Measurements from ENCODE around the gene IGFBP7.
A peak's percentile ranks its signal among the peaks of the same experiment; 100 is the strongest.

Gene IGFBP7

GRCh38 chr4:57043347-57044251 lies 66.6 kb downstream of the IGFBP7 start:
- no peak for DNase-seq (ENCODE audit: low read depth in 2 of 2)

GRCh38 chr4:57042711-57043169 lies 67.4 kb downstream of the IGFBP7 start:
- no peak for DNase-seq (ENCODE audit: low read depth in 2 of 2)

GRCh38 chr4:57041020-57041419 lies 69.2 kb downstream of the IGFBP7 start:
- DNase-seq (ENCODE audit: low read depth in 2 of 2) = no peak

GRCh38 chr4:57040510-57040909 lies 69.7 kb downstream of the IGFBP7 start:
- no peak for DNase-seq (ENCODE audit: low read depth in 2 of 2)

GRCh38 chr4:57039345-57039744 lies 70.8 kb downstream of the IGFBP7 start:
- DNase-seq (ENCODE audit: low read depth in 2 of 2) = no peak

- peak in 1 of 2 donors; percentile 16 for DNase-seq (ENCODE audit: low read depth in 2 of 2)
Observed at GRCh38 chr4:57037982-57038604, 72.1 kb downstream of the IGFBP7 start.

GRCh38 chr4:57034520-57034919 lies 75.7 kb downstream of the IGFBP7 start:
- DNase-seq (ENCODE audit: low read depth in 2 of 2) = no peak

- no peak for DNase-seq (ENCODE audit: low read depth in 2 of 2)
Observed at GRCh38 chr4:57023104-57023503, 87.1 kb downstream of the IGFBP7 start.

GRCh38 chr4:57020467-57021101 lies 89.6 kb downstream of the IGFBP7 start:
- DNase-seq (ENCODE audit: low read depth in 2 of 2) = no peak

- no peak for DNase-seq (ENCODE audit: low read depth in 2 of 2)
Observed at GRCh38 chr4:57018980-57019379, 91.2 kb downstream of the IGFBP7 start.

GRCh38 chr4:57013543-57014120 lies 96.6 kb downstream of the IGFBP7 start:
- DNase-seq (ENCODE audit: low read depth in 2 of 2) = no peak

GRCh38 chr4:56999751-57000150 lies 110.4 kb downstream of the IGFBP7 start:
- no peak for DNase-seq (ENCODE audit: low read depth in 2 of 2)

GRCh38 chr4:56995525-56995924 lies 114.7 kb downstream of the IGFBP7 start:
- DNase-seq (ENCODE audit: low read depth in 2 of 2) = no peak

- no peak for DNase-seq (ENCODE audit: low read depth in 2 of 2)
Observed at GRCh38 chr4:56990109-56990905, 119.9 kb downstream of the IGFBP7 start.

- DNase-seq (ENCODE audit: low read depth in 2 of 2) = no peak
Observed at GRCh38 chr4:56986952-56987351, 123.2 kb downstream of the IGFBP7 start.

GRCh38 chr4:56986192-56986591 lies 124.0 kb downstream of the IGFBP7 start:
- DNase-seq (ENCODE audit: low read depth in 2 of 2) = no peak

GRCh38 chr4:56981795-56982201 lies 128.4 kb downstream of the IGFBP7 start:
- no peak for DNase-seq (ENCODE audit: low read depth in 2 of 2)

Measured in activated CD4-positive, alpha-beta T cell treated with anti-CD3 and anti-CD28 coated beads for 24 hours (primary cell).